Right lobe of liver (tissue), 4 donors: ENCODE measurements around the gene HMG20B.

Experiments
- POLR2A ChIP-seq: fragments of 450-650 bp; IDR thresholded peaks from one replicate; pipeline ENCODE4 v1.6.1; 2017; ENCODE audit warnings: antibody characterized with exemption, mild to moderate bottlenecking
- TF ChIP-seq, protein P1 (sequence below), 4 donors: fragments of 200-600 bp in 3 of 4; fragments of 450-650 bp in 1 of 4; IDR thresholded peaks; one replicate each; pipeline versions ENCODE4 v1.5.1 to v1.8.0; 2016 to 2022; ENCODE audit warnings: antibody characterized with exemption in 4 of 4, mild to moderate bottlenecking in 2 of 4
- donor health status: DM: no; HTN: no; CAD: no.
- donor health status: DM: no; HTN: no; CAD: no.
- donor health status: DM: no; HTN: yes; CAD: no.

DNA sequence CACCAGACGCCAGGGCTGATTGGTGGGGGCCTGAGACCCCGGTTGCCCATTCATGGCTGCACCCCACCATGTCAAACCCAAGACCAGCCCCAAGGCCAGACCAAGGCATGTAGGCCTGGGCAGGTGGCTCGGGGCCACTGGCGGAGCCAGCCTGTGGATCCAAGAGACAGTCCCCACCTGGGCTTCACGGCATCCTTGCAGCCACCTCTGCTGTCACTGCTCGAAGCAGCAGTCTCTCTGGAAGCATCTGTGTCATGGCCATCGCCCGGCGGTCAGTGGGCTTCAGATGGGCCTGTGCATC is 37.6 kb upstream of the HMG20B start:
- TF ChIP-seq POLR2A, result no peak
- TF ChIP-seq, protein P1, sequence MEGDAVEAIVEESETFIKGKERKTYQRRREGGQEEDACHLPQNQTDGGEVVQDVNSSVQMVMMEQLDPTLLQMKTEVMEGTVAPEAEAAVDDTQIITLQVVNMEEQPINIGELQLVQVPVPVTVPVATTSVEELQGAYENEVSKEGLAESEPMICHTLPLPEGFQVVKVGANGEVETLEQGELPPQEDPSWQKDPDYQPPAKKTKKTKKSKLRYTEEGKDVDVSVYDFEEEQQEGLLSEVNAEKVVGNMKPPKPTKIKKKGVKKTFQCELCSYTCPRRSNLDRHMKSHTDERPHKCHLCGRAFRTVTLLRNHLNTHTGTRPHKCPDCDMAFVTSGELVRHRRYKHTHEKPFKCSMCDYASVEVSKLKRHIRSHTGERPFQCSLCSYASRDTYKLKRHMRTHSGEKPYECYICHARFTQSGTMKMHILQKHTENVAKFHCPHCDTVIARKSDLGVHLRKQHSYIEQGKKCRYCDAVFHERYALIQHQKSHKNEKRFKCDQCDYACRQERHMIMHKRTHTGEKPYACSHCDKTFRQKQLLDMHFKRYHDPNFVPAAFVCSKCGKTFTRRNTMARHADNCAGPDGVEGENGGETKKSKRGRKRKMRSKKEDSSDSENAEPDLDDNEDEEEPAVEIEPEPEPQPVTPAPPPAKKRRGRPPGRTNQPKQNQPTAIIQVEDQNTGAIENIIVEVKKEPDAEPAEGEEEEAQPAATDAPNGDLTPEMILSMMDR (IDR thresholded peaks at IDR 0.05), result no peak
